Heart left ventricle (tissue), 16 donors: ENCODE results near the gene RPL18. TPM values are rescaled to one million over a fixed set of nuclear protein-coding genes. Genes with fewer than 3 reads are reported as not detected.

ENCODE experiments used
- ATAC-seq, 4 donors: fragments of 200-7000 bp; cut with Tn5 transposase; one replicate each; pipeline ENCODE4 v1.9.1; 2020 to 2022; ENCODE audit warnings: moderate library complexity in 4 of 4, mild to moderate bottlenecking in 3 of 4, moderate number of reproducible peaks in 1 of 4
- DNase-seq, 5 donors: peaks; one replicate each; pipeline ENCODE4 v3.0.0-alpha.2; 2020
- H3K27ac ChIP-seq, 12 donors: fragments of 200-600 bp; sonication (generic) in 4 of 12; one replicate each; pipeline versions ENCODE4 v1.5.0 to v1.8.0; 2016 to 2022; ENCODE audit warnings: mild to moderate bottlenecking in 2 of 12
- H3K27me3 ChIP-seq, 9 donors: fragments of 200-600 bp; sonication (generic) in 2 of 9; one replicate each; pipeline versions ENCODE4 v1.5.1 to v1.8.0; 2016 to 2022; ENCODE audit warnings: mild to moderate bottlenecking in 3 of 9
- H3K36me3 ChIP-seq, 9 donors: fragments of 200-600 bp; sonication (generic) in 2 of 9; one replicate each; pipeline versions ENCODE4 v1.5.0 to v1.8.0; 2018 to 2022; ENCODE audit warnings: mild to moderate bottlenecking in 2 of 9
- H3K4me1 ChIP-seq, 12 donors: fragments of 200-600 bp; sonication (generic) in 4 of 12; one replicate each; pipeline versions ENCODE4 v1.5.0 to v1.8.0; 2016 to 2022; ENCODE audit warnings: mild to moderate bottlenecking in 3 of 12
- H3K4me3 ChIP-seq, 12 donors: fragments of 200-600 bp; sonication (generic) in 4 of 12; one replicate each; pipeline versions ENCODE4 v1.5.0 to v1.8.0; 2017 to 2022; ENCODE audit warnings: mild to moderate bottlenecking in 9 of 12, moderate library complexity in 4 of 12
- H3K9me3 ChIP-seq, 12 donors: fragments of 200-600 bp; sonication (generic) in 4 of 12; one replicate each; pipeline versions ENCODE4 v1.5.0 to v1.8.0; 2016 to 2022; ENCODE audit warnings: mild to moderate bottlenecking in 1 of 12
- POLR2A ChIP-seq, 2 donors: fragments of 450-650 bp; IDR thresholded peaks; one replicate each; pipeline ENCODE4 v1.6.1; 2017; ENCODE audit warnings: antibody characterized with exemption in 2 of 2, mild to moderate bottlenecking in 2 of 2, moderate library complexity in 2 of 2
- WGBS, 4 donors: extraction: QIAGEN DNeasy Blood & Tissue Kit in 2 of 4; methylation state at CpG; one replicate each; pipeline versions ENCODE4 v1.1.5 to v1.1.7; 2013 to 2018; 5-methylcytosine and 5-hydroxymethylcytosine counted together
- intact Hi-C, 10 donors: fragments of 100-400 bp; cut with DNase I; formaldehyde crosslinking; loops; one replicate each; pipeline versions ENCODE4 v1.11.1 to v1.14.2; 2022
- polyA plus RNA-seq, 2 donors: library from polyadenylated mRNA; stranded (reverse); fragments of 200-250 nt; gene quantifications; one replicate each; pipeline ENCODE4 v1.2.3, GENCODE V29; 2013
- total RNA-seq, 9 donors: library from RNA; depleted of rRNA in 2 of 9; stranded (reverse); fragments of >200 nt in 2 of 9; fragmentation: NEBNext Ultra II Directional in 3 of 9; extraction: Animal tissue kit (Norgen Biotek cat#: 25700) in 3 of 9; gene quantifications; one replicate each; pipeline versions ENCODE4 v1.1.0 to v1.2.4, GENCODE V29; 2016 to 2023
- TF ChIP-seq, protein P1 (sequence below), 12 donors: fragments of 200-600 bp; sonication (generic) in 4 of 12; IDR thresholded peaks; one replicate each; pipeline versions ENCODE4 v1.5.0 to v1.8.0; 2018 to 2022; ENCODE audit warnings: antibody characterized with exemption in 12 of 12, mild to moderate bottlenecking in 5 of 12
- donor health status: ischemic (EF 13 %, LVEDD 7.1; RV severe dilation, severe dysfunction).
- donor health status: healthy with polysubstance abuse.
- donor health status: DM: no; HTN: yes; CAD: no.
- donor health status: DM: no; HTN: no; CAD: no.
- donor health status: ischemic (EF 25% LVEDD 6.9; RV normal size, moderate dysfunction).
- donor health status: ischemic (EF 25% LVEDD 5.7; RV mildly dilated, moderate dysfunction).
- donor health status: healthy.
- donor health status: DM: yes; HTN: yes; CAD: no.
- donor health status: ischemic (EF 35%, LVEDD 5.7; RV mildly dilated, moderate dysfunction).
- donor health status: nonischemic (EF 11% LVEDD 7.7; RV severe dilation, severe dysfunction).
- donor health status: DM: yes; HTN: yes; CAD: no.
- donor health status: PGD.
- donor health status: ischemic (EF 29% LVEDD 5.4; RV normal size, mild dysfunction).
- donor health status: nonischemic (EF 23%, LVEDD 6.1; RV moderate dilation, normal function).

Gene RPL18
- total and polyA plus RNA-seq, 11 donors = 470 to 1,773 (median 714) TPM

DNA sequence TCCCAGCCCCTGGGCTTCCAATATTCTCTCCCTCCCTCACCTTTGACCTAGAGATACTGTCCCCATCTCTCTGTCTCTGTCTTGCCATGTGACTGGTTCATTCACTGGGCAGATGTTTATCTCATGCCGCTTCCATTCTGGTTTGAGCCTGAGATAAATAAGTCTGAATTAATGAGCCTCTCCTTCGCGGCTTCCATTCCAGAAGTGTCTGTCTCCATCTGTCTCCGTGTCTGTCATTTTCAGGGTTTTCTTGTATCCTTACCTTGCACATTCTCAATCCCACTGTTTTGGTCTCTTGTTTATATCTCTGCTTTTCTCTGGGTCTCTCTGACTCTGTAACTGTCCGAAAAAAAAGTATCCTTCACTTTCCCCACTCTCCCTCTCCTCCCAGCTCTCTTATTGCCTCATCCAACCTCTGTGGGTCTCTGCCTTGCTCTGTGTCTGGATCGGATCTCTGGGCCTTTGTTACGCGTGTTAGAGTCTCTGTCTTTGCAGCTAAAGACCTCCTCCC, 4.6 kb upstream of the RPL18 start:
- DNase-seq (no peak), ATAC-seq (no peak)
- WGBS, 4 donors = 23 to 30% (median 28%) methylated on average over 8 of the region's 8 CpGs
- intact Hi-C loops = loop anchor here in 1 of 10 donors (10.0 kb wide), 1 partner anchor 1021 kb away; the partner anchor contains the start of genes RRAS and SCAF1
- no peak for TF ChIP-seq POLR2A (IDR thresholded peaks at IDR 0.05)
- TF ChIP-seq, protein P1, sequence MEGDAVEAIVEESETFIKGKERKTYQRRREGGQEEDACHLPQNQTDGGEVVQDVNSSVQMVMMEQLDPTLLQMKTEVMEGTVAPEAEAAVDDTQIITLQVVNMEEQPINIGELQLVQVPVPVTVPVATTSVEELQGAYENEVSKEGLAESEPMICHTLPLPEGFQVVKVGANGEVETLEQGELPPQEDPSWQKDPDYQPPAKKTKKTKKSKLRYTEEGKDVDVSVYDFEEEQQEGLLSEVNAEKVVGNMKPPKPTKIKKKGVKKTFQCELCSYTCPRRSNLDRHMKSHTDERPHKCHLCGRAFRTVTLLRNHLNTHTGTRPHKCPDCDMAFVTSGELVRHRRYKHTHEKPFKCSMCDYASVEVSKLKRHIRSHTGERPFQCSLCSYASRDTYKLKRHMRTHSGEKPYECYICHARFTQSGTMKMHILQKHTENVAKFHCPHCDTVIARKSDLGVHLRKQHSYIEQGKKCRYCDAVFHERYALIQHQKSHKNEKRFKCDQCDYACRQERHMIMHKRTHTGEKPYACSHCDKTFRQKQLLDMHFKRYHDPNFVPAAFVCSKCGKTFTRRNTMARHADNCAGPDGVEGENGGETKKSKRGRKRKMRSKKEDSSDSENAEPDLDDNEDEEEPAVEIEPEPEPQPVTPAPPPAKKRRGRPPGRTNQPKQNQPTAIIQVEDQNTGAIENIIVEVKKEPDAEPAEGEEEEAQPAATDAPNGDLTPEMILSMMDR (IDR thresholded peaks at IDR 0.05) = no peak
- Histone ChIP-seq H3K36me3 (peaks cover 0 to 22% (median 9%) of the 10 kb centered on the region in 9 donors), H3K27me3 (peaks cover 0 to 6% (median 0%) of the 10 kb centered on the region in 9 donors), H3K27ac (peak overlapping the region in 11 of 12 donors; percentile 61 to 92 (median 67)), H3K9me3 (no peaks in the 10 kb centered on the region), H3K4me1 (peaks cover 0 to 54% (median 28%) of the 10 kb centered on the region in 12 donors), H3K4me3 (peak overlapping the region in 10 of 12 donors; percentile 9 to 61 (median 52))

DNA sequence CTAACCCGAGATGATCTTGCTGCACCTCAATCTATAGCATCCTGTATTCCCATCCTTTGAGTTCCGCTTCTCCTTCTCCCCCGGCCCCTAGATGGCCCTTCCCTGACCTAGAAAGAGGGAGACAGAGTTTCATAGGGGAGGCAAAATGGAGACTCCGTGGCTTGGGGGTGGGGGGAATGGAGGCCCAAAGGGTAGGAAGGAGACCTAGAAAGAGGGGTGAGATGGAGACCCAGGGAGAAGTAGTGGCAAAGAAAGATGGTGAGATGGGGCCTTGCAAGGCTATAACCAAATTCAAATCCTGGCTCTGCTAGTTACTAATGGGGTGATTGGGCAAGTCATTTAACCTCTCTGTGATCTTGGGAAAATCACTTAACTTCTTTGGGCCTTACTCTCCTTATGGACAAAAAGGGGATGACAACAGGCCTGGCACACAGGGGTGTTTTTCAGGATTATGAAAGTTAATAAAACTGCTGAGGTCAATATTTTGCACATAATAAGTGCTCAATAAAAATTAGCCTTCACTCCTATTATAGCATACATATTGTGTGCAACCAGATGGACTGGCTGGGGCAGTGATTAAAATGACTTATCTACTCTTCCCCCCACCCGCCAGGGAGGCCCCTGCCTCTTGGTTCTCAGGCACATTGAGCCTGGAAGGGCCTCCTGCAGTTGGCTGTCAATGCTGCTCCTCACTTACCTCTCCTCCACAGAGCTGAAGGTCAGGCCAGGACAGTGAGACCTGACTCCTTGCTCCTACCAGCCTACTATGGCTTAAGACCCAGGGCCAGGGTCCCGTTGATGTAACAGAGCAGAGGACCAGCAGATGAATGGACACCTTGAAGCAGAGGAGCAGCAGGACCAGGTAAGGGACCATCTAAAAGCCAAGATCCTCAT, 961 bp upstream of the RPL18 start:
- H3K27me3 ChIP-seq = peaks cover 0 to 6% (median 0%) of the 10 kb centered on the region in 9 donors
- DNase-seq (no peak), ATAC-seq (no peak)
- peaks cover 2 to 40% (median 29%) of the 10 kb centered on the region in 9 donors for H3K36me3 ChIP-seq
- peak overlapping the region; percentile 35 to 97 (median 88) for H3K4me3 ChIP-seq
- no peaks in the 10 kb centered on the region for H3K9me3 ChIP-seq
- peaks cover 12 to 76% (median 42%) of the 10 kb centered on the region in 12 donors for H3K4me1 ChIP-seq
- intact Hi-C loops = loop anchor here in 2 of 10 donors (2.0 to 10.0 kb wide), 3 partner anchors 17 to 1025 kb away; partner anchors contain the start of genes DBP (in 1 of the 2), RRAS (in 1 of the 2) and SCAF1 (in 1 of the 2)
- peak overlapping the region; percentile 81 to 95 (median 92) for H3K27ac ChIP-seq
- TF ChIP-seq, protein P1 (IDR thresholded peaks at IDR 0.05) = no peak
- no peak for TF ChIP-seq POLR2A (IDR thresholded peaks at IDR 0.05)
- WGBS, 4 donors = 31 to 37% (median 34%) methylated on average over 6 of the region's 6 CpGs

DNA sequence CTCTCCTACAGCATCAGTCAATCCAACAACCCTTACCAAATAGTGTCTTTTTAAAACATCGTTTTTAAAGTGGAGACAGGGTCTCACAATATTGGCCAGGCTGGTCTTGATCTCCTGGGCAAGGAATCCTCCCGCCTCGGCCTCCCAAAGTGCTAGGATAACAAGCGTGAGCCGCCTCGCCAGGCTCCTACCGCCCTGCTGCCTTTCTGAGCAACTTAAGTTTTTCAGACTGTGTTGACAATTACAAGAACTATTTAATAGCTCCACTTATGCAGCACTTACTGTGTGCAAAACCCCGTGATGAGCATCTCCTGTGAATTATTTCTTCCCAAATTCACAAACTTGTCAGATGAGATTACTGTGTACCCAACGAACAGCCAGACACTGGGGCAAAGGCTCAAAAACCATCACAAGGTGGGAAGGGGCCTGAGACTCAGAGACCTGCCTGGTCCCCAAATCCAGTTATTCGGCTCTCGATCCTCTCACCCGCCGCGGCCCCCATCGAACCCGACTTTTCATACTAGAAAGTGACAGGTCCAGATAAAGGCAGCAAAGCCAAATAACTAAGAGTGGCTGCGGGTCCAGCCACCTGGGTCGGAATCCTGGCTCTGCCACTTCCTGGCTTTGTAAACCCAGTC, 581 bp downstream of the RPL18 start:
- peaks cover 12 to 62% (median 30%) of the 10 kb centered on the region in 12 donors for H3K4me1 ChIP-seq
- H3K36me3 ChIP-seq = peaks cover 2 to 43% (median 29%) of the 10 kb centered on the region in 9 donors
- WGBS, 4 donors = 2 to 3% (median 2%) methylated on average over 18 of the region's 18 CpGs
- no peak for ATAC-seq
- peak in 1 of 5 donors; percentile 38 for DNase-seq
- H3K9me3 ChIP-seq = no peaks in the 10 kb centered on the region
- peaks cover 0 to 6% (median 0%) of the 10 kb centered on the region in 9 donors for H3K27me3 ChIP-seq
- TF ChIP-seq, protein P1 (IDR thresholded peaks at IDR 0.05) = no peak
- no peak for TF ChIP-seq POLR2A (IDR thresholded peaks at IDR 0.05)
- H3K27ac ChIP-seq = peak overlapping the region; percentile 62 to 95 (median 92)
- peak overlapping the region; percentile 59 to 97 (median 88) for H3K4me3 ChIP-seq
- intact Hi-C loops = loop anchor here in 1 of 10 donors (2.0 to 10.0 kb wide), 2 partner anchors 18 to 234 kb away; partner anchors contain the start of gene DBP
